Keratinocyte (primary cell): ENCODE data around the gene SYNJ2. TPM values are rescaled to one million over a fixed set of nuclear protein-coding genes. Genes with fewer than 3 reads are reported as not detected.
A peak's percentile ranks its signal among the peaks of the same experiment; 100 is the strongest.

Experiments used
- DNase-seq: peaks from one replicate; pipeline ENCODE4 v3.0.0-alpha.2; 2011; ENCODE audit warnings: low read depth, missing footprints, low spot score
- FAIRE-seq: peaks from 2 replicates; lab custom pipeline; 2011; peaks lifted over from hg19 to GRCh38; lab: Jason Lieb, UNC
- H2AFZ ChIP-seq: 2 replicates; pipeline ENCODE4 v1.6.0; 2012; ENCODE audit warnings: low read length, control low read depth, inconsistent platforms; ENCODE audit not compliant: control insufficient read depth
- H3K27ac ChIP-seq: 2 replicates; pipeline ENCODE4 v1.5.1; 2011; ENCODE audit warnings: low read length; ENCODE audit not compliant: control insufficient read depth, insufficient read depth
- H3K27me3 ChIP-seq: 3 replicates; pipeline ENCODE4 v1.6.0; 2011; ENCODE audit warnings: low read length; ENCODE audit not compliant: control insufficient read depth, insufficient read depth; ENCODE audit errors: extremely low read depth
- H3K36me3 ChIP-seq, 2 experiments: 2 replicates in 1 of 2; 3 replicates in 1 of 2; pipeline ENCODE4 v1.5.1; 2011; ENCODE audit warnings: low read length in 2 of 2, mild to moderate bottlenecking in 1 of 2; ENCODE audit not compliant: control insufficient read depth in 2 of 2, insufficient read depth in 2 of 2; ENCODE audit errors: extremely low read depth in 1 of 2
- H3K4me1 ChIP-seq: 3 replicates; pipeline ENCODE4 v1.5.1; 2011; ENCODE audit warnings: low read length; ENCODE audit not compliant: control insufficient read depth, insufficient read depth; ENCODE audit errors: extremely low read depth
- H3K4me2 ChIP-seq: 3 replicates; pipeline ENCODE4 v1.6.0; 2011; ENCODE audit warnings: low read depth, low read length; ENCODE audit not compliant: control insufficient read depth, insufficient read depth; ENCODE audit errors: extremely low read depth
- H3K4me3 ChIP-seq, 3 experiments: fragments of 200-600 bp in 1 of 3; sonication (generic) in 1 of 3; 2 replicates in 2 of 3; 3 replicates in 1 of 3; pipeline ENCODE4 v1.5.1; 2011 to 2016; ENCODE audit warnings: low read length in 3 of 3, mild to moderate bottlenecking in 3 of 3, control low read depth in 2 of 3, inconsistent platforms in 1 of 3, low read depth in 1 of 3, mixed read lengths in 1 of 3, mixed run types in 1 of 3, moderate library complexity in 1 of 3; ENCODE audit not compliant: control insufficient read depth in 2 of 3, insufficient read depth in 2 of 3; ENCODE audit errors: extremely low read depth in 1 of 3
- H3K79me2 ChIP-seq: 2 replicates; pipeline ENCODE4 v1.6.0; 2012; ENCODE audit warnings: low read length; ENCODE audit not compliant: control insufficient read depth, insufficient read depth
- H3K9ac ChIP-seq: 3 replicates; pipeline ENCODE4 v1.6.0; 2011; ENCODE audit warnings: low read length; ENCODE audit not compliant: control insufficient read depth, insufficient read depth; ENCODE audit errors: extremely low read depth
- H3K9me1 ChIP-seq: 3 replicates; pipeline ENCODE4 v1.6.0; 2011; ENCODE audit warnings: low read length; ENCODE audit not compliant: control insufficient read depth, insufficient read depth; ENCODE audit errors: extremely low read depth
- H3K9me3 ChIP-seq: 2 replicates; pipeline ENCODE4 v1.5.1; 2012; ENCODE audit warnings: low read depth, low read length; ENCODE audit not compliant: control insufficient read depth
- H4K20me1 ChIP-seq: 3 replicates; pipeline ENCODE4 v1.6.0; 2011; ENCODE audit warnings: low read length; ENCODE audit not compliant: control insufficient read depth, insufficient read depth; ENCODE audit errors: extremely low read depth
- EZH2 ChIP-seq: IDR thresholded peaks from one replicate; pipeline ENCODE4 v1.6.1; 2012; ENCODE audit warnings: inconsistent platforms, mild to moderate bottlenecking, low read length, moderate library complexity
- dilution Hi-C: fragments of 300-500 bp; cut with MboI; formaldehyde crosslinking; loops from one replicate; pipeline ENCODE4 v1.7.0; 2020; ENCODE audit warnings: low sequenced_read_pairs; ENCODE audit not compliant: extremely low pct_ligation_motif_present
- polyA plus RNA-seq, 5 experiments: library from polyadenylated mRNA; depleted of rRNA in 3 of 5; stranded (reverse) in 3 of 5; stranded (forward) in 1 of 5; unstranded in 1 of 5; fragments of >200 nt; gene quantifications; 1 replicate in 1 of 5; 2 replicates in 3 of 5; 3 replicates in 1 of 5; pipeline versions ENCODE4 v1.2.1 to v1.2.3, GENCODE V29; 2011 to 2012; ENCODE audit warnings: missing spikeins in 2 of 5, low read depth in 1 of 5, low replicate concordance in 1 of 5
- TF ChIP-seq, protein P1 (sequence below), 3 experiments: IDR thresholded peaks in 1 of 3; conservative IDR thresholded peaks in 1 of 3; optimal IDR thresholded peaks in 1 of 3; 2 replicates in 2 of 3; 3 replicates in 1 of 3; pipeline versions ENCODE3 to v1.5.1; 2011; ENCODE audit warnings: low read length in 3 of 3, mild to moderate bottlenecking in 3 of 3, moderate library complexity in 2 of 3, control low read depth in 1 of 3, inconsistent platforms in 1 of 3; ENCODE audit not compliant: insufficient read depth in 2 of 3; ENCODE audit errors: extremely low read depth in 1 of 3

SYNJ2 gene
- polyA plus RNA-seq, 1 donor (not counting 4 experiments of a cell fraction or from before 2014, with no cell fraction given), result 8.6 TPM

DNA sequence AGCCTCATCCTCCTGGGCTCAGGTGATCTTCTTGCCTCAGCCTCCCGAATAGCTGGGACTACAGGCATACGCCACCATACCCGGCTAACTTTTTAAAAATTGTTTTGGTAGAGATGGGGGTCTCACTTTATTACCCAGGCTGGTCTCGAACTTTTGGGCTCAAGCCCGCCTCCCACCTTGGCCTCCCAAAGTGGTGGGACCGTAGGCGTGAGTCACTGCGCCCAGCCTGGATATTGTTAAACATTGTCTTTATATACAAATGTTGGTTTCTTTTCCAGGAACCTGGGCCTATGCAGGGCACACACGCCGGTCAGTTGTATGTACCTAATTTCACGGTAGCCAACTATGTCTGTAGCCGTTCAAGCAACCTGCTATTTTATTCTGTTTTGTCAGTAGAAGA, 60.1 kb downstream of the SYNJ2 start:
- no peak for DNase-seq
- FAIRE-seq, result no peak
- Histone ChIP-seq H2AFZ (no peak overlapping the region), H3K4me3 (peak overlapping the region in 1 of 3 experiments; percentile 5), H3K4me1 (peaks cover 40% of the 10 kb centered on the region), H3K27me3 (no peaks in the 10 kb centered on the region), H3K79me2 (no peaks in the 10 kb centered on the region), H4K20me1 (no peaks in the 10 kb centered on the region), H3K9me3 (no peaks in the 10 kb centered on the region), H3K9ac (peak overlapping the region; percentile 65), H3K4me2 (peak overlapping the region; percentile 83), H3K36me3 (peaks cover 0 to 10% of the 10 kb centered on the region in 2 experiments), H3K9me1 (no peaks in the 10 kb centered on the region), H3K27ac (peak overlapping the region; percentile 73)
- dilution Hi-C loops, result no loop called here
- TF ChIP-seq, protein P1, sequence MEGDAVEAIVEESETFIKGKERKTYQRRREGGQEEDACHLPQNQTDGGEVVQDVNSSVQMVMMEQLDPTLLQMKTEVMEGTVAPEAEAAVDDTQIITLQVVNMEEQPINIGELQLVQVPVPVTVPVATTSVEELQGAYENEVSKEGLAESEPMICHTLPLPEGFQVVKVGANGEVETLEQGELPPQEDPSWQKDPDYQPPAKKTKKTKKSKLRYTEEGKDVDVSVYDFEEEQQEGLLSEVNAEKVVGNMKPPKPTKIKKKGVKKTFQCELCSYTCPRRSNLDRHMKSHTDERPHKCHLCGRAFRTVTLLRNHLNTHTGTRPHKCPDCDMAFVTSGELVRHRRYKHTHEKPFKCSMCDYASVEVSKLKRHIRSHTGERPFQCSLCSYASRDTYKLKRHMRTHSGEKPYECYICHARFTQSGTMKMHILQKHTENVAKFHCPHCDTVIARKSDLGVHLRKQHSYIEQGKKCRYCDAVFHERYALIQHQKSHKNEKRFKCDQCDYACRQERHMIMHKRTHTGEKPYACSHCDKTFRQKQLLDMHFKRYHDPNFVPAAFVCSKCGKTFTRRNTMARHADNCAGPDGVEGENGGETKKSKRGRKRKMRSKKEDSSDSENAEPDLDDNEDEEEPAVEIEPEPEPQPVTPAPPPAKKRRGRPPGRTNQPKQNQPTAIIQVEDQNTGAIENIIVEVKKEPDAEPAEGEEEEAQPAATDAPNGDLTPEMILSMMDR (optimal IDR thresholded peaks at IDR 0.05 in 1 of 3, IDR thresholded peaks at IDR 0.05 in 1 of 3, conservative IDR thresholded peaks at IDR 0.05 in 1 of 3; ENCODE audit: extremely low read depth in 1 of 3, insufficient read depth in 2 of 3, low read length in 3 of 3), result no peak
- TF ChIP-seq EZH2, result no peak

DNA sequence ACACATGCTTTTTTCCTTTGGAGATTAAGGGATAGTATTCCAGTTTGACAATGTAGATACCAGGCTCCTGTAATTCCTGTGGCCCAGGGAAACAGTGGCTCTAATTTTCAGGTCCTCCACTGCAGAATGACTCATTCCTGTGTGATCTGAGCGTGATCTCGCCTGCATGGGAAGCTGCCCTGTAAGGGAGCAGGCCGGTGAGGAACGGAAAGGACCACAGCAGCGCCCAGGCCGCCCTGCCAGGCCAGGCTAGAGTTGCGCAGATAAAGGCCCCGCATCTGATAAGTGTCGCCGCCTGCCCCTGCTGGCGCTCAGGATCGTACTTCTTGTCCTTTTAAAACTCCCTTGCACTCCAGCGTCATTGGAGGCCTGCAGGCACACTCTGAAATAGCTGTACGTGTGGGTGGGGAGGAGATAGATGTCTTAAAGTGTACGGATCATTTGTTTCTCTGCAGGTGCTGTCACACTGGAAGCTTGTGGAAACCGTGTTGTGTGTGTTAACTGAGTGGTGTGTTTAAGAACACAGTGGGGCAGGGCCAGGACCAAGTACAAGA, 60.7 kb downstream of the SYNJ2 start:
- peaks cover 0 to 10% of the 10 kb centered on the region in 2 experiments for H3K36me3 ChIP-seq
- no peaks in the 10 kb centered on the region for H3K79me2 ChIP-seq
- no peaks in the 10 kb centered on the region for H3K9me3 ChIP-seq
- dilution Hi-C loops, result no loop called here
- no peaks in the 10 kb centered on the region for H3K27me3 ChIP-seq
- TF ChIP-seq EZH2, result no peak
- TF ChIP-seq, protein P1 (optimal IDR thresholded peaks at IDR 0.05 in 1 of 3, IDR thresholded peaks at IDR 0.05 in 1 of 3, conservative IDR thresholded peaks at IDR 0.05 in 1 of 3; ENCODE audit: extremely low read depth in 1 of 3, insufficient read depth in 2 of 3, low read length in 3 of 3), result no peak
- peak overlapping the region in 2 of 3 experiments; percentile 1 to 23 for H3K4me3 ChIP-seq
- no peaks in the 10 kb centered on the region for H3K9me1 ChIP-seq
- peaks cover 40% of the 10 kb centered on the region for H3K4me1 ChIP-seq
- H3K9ac ChIP-seq, result peak overlapping the region; percentile 65
- H2AFZ ChIP-seq, result peak overlapping the region; percentile 84
- peak; percentile 96 for FAIRE-seq
- H3K27ac ChIP-seq, result peak overlapping the region; percentile 73
- DNase-seq, result no peak
- H4K20me1 ChIP-seq, result no peaks in the 10 kb centered on the region
- H3K4me2 ChIP-seq, result peak overlapping the region; percentile 83
